HG03095 (cell line): ENCODE results near the gene FCGBP.
"Not testable (repeated sequence)": the region's sequence is repeated elsewhere in the genome, so short reads cannot be mapped to it uniquely, and the experiment has no call there.

Experiments used
- ATAC-seq: cut with Tn5 transposase; IDR thresholded peaks from one replicate; pipeline ENCODE4 v1.9.1; 2021; ENCODE audit warnings: moderate library complexity; ENCODE audit not compliant: unreplicated experiment

Gene FCGBP

DNA sequence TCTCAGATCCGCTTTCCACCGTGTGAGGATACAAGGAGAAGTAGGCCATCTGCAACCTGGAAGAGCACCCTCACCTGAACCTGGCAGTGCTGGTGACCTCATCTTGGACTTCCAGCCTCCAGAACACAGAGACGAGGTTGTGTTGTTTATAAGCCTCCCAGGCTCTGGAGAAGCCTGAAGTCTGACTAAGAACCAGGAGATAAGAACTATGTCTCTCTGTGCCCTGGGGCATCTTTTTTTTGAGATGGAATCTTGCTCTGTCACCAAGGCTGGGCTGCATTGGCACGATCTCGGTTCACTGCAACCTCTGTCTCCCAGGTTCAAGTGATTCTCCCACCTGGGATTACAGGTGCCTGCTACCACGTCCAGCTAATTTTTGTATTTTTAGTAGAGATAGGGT lies 14.5 kb downstream of the FCGBP start:
- no peak for ATAC-seq

- ATAC-seq: no peak
Observed at GRCh38 chr19:39918183-39918651, 16.2 kb downstream of the FCGBP start.

- ATAC-seq: no peak
Observed at GRCh38 chr19:39917561-39918182, 16.8 kb downstream of the FCGBP start.

- no peak for ATAC-seq
Observed at GRCh38 chr19:39916851-39917396, 17.5 kb downstream of the FCGBP start.

DNA sequence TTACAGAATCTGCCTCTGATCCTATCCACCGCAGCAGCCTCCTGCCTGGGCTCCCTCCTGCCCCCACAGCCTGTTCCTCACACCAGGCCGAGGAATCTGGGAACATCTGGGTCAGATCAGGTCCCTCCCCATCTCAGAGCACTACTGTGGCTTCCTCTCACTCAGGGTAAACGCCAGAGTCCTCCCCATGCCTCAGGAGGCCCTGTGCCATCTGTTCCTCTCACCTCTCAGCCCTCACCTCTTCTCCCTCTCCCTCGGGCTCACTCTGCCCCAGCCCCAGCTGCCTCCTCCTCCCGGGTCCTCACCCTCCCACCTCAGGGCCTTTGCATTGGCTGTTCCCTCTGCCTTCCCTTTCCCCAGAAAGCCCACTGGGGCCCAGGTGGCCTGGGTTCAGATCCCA lies 18.2 kb downstream of the FCGBP start:
- ATAC-seq: no peak

DNA sequence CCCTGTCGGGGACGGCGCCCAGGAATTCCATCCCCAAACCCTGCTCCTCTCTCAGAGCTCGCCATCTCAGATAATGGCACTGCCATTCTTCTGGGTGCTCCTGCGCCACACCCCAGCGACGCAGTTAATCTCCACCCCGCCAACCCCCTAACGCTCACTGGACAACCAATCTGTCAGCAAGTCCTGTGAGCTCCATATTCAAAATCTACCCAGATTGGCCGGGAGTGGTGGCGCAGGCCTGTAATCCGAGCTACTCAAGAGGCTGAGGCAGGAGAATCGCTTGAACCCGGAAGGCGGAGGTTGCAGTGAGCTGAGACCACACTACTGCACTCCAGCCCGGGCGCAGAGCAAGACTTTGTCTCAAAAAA lies 18.6 kb downstream of the FCGBP start:
- no peak for ATAC-seq

DNA sequence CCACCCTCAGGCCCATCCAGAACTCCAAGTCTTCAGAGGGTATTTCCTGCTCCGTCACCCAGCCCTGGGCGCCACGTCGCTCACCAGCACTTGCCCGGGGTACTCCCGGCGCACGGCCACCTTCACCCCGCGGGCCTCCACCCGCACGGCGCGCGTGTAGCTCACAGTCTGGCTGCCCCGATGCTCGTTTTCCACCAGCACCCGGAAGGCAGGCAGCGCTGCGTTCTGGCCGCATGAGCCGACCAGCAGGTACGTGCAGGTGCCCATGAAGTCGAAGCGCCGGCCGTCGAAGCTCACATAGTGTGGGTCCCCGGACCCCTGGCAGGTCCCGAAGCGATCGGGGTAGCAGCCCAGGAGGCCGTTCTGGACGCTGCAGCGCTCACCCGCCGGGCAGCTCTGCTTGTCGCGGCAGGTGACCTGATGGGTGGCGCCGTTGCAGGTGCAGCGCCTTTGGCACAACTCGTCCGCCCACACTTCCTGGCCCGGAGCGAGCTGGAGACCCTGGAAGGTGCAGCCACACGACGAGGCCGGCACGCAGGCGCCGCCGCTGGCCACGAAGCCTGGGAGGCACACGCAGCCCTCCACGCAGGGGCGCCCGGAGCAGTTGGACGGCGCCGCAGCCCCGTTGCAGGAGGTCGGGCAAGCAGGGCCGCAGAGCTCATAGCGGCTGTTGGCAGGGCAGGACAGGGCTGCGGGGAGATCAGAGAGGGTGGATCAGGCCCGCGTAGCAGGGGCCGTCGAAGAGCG lies 19.2 kb downstream of the FCGBP start:
- no peak for ATAC-seq

DNA sequence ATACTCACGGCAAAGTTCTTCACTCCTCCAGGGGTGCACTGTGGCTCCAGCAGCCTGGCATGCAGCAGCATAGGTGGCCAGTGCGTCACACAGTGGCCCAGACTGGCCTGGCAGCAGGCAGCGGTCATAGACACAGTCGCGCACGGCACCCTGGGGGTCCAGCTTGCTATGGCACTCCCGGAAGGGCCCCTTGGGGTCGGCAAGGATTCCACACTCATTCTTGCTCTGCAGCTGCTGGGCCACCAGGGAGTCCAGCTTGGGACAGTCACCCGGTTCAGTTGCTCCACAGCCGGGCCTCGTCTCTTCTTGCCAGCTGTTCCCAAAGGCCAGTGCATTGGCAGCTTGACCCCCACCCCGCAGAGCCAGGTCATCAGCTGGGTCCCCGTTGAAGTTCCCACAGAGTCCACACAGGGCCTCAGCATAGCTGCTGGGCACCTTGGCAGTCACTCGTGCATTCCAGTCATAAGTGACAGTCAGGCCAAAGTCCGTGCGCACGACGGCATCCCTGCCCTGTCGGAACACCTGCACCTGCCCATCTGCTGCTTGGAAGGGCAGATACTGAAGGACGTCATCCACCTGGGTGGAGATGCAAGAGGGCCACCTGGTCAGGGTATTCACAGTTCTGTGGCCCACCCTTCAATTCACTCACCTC lies 20.6 kb downstream of the FCGBP start:
- no peak for ATAC-seq

DNA sequence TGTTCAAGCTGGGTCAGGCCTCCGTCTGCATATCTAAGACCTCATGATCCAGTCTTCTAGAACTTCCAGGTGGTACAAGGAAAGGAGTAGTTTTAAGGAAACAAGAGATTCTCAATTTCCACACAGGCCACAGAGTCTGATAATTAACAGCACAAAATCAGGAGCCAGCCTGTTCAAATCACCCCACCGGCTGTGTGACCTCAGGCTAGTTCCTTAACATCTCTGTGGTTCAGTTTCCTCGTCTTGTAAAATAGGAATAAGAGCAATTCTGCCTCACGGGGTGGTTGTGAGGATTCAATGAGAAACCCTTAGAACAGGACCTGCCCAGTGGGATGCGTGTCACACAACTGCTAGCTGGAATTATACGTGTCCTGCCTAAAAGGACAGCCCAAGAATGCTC lies 25.6 kb downstream of the FCGBP start:
- ATAC-seq: no peak

- no peak for ATAC-seq
Observed at GRCh38 chr19:39906820-39907611, 27.4 kb downstream of the FCGBP start.

DNA sequence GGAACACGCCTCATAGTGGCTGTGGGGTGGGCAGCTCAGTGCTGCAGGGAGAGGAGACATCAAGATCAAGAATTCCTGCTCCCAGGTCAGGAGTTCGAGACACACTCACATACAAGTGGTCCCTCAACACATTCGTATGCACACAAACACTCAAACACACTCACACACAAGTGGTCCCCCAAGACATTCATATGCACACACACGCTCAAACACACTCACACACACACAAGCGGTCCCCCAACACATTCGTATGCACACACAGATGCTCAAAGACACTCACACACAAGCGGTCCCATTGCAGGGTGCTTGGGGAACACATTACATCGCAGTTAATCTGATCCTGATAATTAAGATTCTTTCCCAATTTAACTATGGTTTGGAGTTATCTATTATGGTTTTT lies 28.2 kb downstream of the FCGBP start:
- no peak for ATAC-seq

GRCh38 chr19:39903486-39904091 lies 30.8 kb downstream of the FCGBP start:
- not testable (repeated sequence) for ATAC-seq

GRCh38 chr19:39902326-39902725 lies 32.1 kb downstream of the FCGBP start:
- not testable (repeated sequence) for ATAC-seq

GRCh38 chr19:39901681-39902080 lies 32.8 kb downstream of the FCGBP start:
- ATAC-seq: not testable (repeated sequence)

DNA sequence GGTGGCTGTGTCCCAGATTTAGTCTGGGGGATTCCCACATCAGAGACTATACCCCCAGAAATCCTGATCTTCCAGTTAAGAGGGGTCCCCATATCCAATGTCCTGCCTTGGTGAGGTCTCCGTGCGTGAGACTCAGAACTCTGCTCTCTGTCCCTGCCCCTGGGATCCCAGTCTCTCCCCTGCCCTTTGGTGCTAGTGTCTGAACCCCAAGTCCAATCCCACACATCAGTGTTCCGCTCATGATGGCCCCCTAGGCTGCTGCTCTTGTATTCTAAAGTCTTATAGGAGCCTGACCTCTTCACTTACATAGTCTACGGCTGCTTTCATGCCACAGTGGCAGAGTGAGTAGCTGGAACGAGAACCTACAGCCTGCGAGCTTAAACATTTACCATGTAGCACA lies 35.6 kb downstream of the FCGBP start:
- ATAC-seq: not testable (repeated sequence)

DNA sequence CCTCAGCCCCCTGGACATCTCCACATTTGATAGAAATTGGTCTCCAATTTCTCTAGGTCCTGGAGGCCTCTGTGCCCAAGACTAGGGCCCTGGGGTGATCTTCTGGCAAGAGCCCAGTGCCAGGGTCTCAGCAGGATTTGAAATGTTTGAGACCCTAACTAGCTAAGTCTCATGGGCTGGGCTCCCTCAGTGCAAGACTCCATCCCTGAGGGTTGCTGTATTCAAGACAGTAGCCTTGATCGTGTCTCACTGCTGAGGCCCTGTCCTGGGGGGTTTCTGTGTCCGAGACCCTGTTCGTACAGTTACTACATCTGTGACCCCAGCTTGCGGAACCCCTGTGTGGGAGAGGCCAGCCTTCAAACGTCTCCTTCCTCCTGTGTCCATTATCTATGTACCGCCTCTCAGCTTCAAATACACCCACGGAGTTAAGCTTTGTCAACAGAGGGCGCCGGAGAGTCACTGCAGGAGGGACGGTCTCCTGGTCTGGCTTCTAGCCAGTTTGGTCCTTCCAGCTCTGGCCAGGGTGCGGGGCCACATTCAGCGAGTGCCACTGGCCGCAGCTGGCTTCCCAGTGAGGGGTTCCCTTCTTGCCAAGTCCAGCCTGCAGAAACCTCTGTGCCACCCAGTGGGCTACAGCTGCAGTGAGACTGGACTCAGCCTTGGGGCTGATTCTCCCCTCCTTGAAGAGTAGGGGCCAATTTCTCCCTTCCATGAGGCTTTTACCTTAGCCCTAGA lies 36.8 kb downstream of the FCGBP start:
- not testable (repeated sequence) for ATAC-seq

- not testable (repeated sequence) for ATAC-seq
Observed at GRCh38 chr19:39895096-39895495, 39.3 kb downstream of the FCGBP start.

DNA sequence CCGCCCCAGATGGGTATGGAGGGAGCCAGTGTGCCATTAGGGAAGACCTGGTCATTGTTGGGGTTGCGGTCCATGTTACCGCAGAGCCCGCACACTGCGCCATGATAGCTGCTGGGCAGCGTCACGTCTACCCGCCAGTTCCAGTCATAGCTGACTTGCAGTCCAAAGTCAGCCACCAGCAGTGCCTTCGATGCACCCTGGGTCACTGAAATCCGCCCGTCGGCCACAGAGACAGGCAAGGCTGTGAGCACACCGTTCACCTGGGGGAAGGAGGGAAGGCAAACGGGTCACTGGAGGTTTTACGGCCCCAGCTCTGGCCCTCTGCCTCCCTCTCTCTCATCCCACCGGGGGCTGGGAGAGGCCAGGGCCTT lies 40.2 kb downstream of the FCGBP start:
- ATAC-seq: not testable (repeated sequence)

DNA sequence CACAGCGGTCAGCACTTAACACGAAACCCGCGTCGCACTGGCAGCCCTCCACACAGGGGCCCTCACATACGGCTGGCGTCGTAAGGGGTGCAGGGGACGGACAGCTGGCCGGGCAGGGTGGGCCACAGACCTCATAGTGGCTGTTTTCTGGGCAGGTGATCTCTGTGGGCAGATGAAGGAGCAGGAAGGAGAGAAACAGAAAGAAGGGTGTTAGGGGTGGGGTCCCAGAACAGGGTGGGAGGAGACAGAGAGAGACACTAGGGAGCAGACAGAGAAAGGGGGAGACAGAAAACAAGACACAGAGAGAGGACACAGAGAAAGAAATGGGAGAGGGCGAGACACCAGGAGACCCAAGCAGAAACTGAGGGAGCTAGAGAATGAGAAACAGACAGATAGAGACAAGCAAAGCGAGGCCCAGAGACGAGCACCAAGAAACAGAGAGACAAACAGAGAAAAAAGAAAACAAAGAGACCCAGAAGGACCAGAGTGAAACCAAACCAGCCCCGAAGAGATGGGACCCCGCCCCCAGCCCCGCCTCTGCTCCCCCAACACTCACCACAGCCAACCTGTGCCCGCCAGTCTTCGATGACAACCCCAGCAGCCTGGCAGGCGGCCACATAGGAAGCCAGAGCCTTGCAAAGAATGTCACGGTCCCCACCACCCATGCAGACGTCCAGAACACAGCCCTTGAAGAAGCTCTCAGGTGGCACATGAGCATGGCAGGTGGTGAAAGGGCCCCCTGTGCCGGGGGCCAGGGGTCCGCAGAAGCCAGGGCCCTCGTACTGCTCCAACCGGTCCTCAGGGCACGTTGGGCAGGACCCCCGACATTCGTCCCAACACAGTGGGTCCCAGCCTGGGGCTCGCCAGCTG lies 40.8 kb downstream of the FCGBP start:
- ATAC-seq: not testable (repeated sequence)
